Fibroblast of skin of right quadriceps (primary cell): ENCODE results near the gene HAPLN1.
"Not testable (repeated sequence)": the region's sequence is repeated elsewhere in the genome, so short reads cannot be mapped to it uniquely, and the experiment has no call there.

ENCODE experiments used
- DNase-seq: peaks from one replicate; pipeline ENCODE4 v3.0.0-alpha.2; 2013

Gene HAPLN1

GRCh38 chr5:83720836-83721537, at the start of gene HAPLN1:
HAPLN1 (minus strand) TSS chr5:83720855; CDS start chr5:83673523, 47,332 bp downstream.
- peak; percentile 36 for DNase-seq

- peak; percentile 9 for DNase-seq
These were observed 46.8 kb upstream of the HAPLN1 start for GRCh38 chr5:83767409-83767992.

GRCh38 chr5:83764101-83764500, 43.4 kb upstream of the HAPLN1 start:
- peak; percentile 10 for DNase-seq

GRCh38 chr5:83760579-83760978, 39.9 kb upstream of the HAPLN1 start:
- DNase-seq, result no peak

- DNase-seq, result peak; percentile 43
These were observed 32.0 kb upstream of the HAPLN1 start for GRCh38 chr5:83752700-83753099.

GRCh38 chr5:83751201-83751600, 30.5 kb upstream of the HAPLN1 start:
- no peak for DNase-seq

GRCh38 chr5:83750749-83751148, 30.1 kb upstream of the HAPLN1 start:
- no peak for DNase-seq

GRCh38 chr5:83745816-83746215, 25.2 kb upstream of the HAPLN1 start:
- DNase-seq, result peak; percentile 71

- DNase-seq, result peak; percentile 47
These were observed 24.2 kb upstream of the HAPLN1 start for GRCh38 chr5:83744821-83745220.

GRCh38 chr5:83742089-83742488, 21.4 kb upstream of the HAPLN1 start:
- DNase-seq, result no peak

- no peak for DNase-seq
These were observed 20.9 kb upstream of the HAPLN1 start for GRCh38 chr5:83741571-83741970.

- no peak for DNase-seq
These were observed 20.1 kb upstream of the HAPLN1 start for GRCh38 chr5:83740741-83741140.

- not testable (repeated sequence) for DNase-seq
These were observed 15.5 kb upstream of the HAPLN1 start for GRCh38 chr5:83736169-83736568.

- not testable (repeated sequence) for DNase-seq
These were observed 14.4 kb upstream of the HAPLN1 start for GRCh38 chr5:83735058-83735457.

GRCh38 chr5:83731638-83732037, 11.0 kb upstream of the HAPLN1 start:
- no peak for DNase-seq

- DNase-seq, result no peak
These were observed 8.7 kb upstream of the HAPLN1 start for GRCh38 chr5:83729362-83729761.

- DNase-seq, result peak; percentile 76
These were observed 6.3 kb upstream of the HAPLN1 start for GRCh38 chr5:83726912-83727311.

GRCh38 chr5:83724935-83725334, 4.3 kb upstream of the HAPLN1 start:
- no peak for DNase-seq

GRCh38 chr5:83724001-83724400, 3.3 kb upstream of the HAPLN1 start:
- DNase-seq, result no peak

- no peak for DNase-seq
These were observed 2.4 kb upstream of the HAPLN1 start for GRCh38 chr5:83723031-83723430.

- DNase-seq, result peak; percentile 83
These were observed 1.6 kb upstream of the HAPLN1 start for GRCh38 chr5:83721953-83722901.

GRCh38 chr5:83718936-83719495, 1.6 kb downstream of the HAPLN1 start:
- no peak for DNase-seq

- peak; percentile 64 for DNase-seq
These were observed 2.3 kb downstream of the HAPLN1 start for GRCh38 chr5:83718195-83718825.
